Inflammatory macrophage treated with lipopolysaccharide for 1 hour (primary cell): ENCODE data around the gene DOC2B.

Source experiments
- DNase-seq, 2 donors: peaks; one replicate each; pipeline ENCODE4 v3.0.0-alpha.2; 2020 to 2022

DOC2B gene

DNA sequence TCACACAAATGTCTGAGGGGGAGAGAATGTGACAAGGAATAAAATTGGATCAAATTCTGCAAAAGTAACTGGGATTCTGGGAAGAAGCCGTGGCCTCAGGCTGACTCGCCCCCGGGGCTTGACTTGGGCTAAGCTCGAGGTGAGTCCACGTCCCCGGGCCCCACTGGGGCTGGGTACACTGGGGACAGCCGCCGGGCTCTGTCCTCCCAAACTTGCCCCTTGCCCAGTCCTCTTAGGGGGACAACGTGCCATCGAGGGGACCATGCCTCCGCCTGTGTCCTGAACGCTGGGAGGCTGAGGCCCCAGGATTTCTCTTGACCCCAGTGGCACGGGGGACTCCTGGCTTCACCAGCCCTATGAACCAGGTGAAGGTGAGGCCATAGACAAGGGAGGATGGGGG, 21.1 kb downstream of the DOC2B start:
- no peak for DNase-seq

DNA sequence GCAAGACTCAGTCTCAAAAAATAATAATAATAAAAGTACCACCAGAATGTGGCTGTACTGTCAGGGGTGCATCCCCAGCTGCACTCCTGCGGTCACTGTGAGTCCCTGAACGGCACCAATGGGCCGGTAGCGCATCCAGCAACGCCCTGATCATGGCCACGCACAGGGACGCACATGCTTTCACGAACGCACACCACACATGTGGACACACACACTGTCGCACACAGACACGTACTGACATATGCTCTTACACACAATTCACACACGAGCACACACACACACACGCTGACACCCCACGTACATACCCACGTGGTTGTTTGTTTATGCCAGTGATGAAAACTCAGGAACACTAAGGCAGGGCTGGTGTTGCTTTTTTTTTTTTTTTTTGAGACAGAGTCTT, 21.8 kb downstream of the DOC2B start:
- DNase-seq: no peak

DNA sequence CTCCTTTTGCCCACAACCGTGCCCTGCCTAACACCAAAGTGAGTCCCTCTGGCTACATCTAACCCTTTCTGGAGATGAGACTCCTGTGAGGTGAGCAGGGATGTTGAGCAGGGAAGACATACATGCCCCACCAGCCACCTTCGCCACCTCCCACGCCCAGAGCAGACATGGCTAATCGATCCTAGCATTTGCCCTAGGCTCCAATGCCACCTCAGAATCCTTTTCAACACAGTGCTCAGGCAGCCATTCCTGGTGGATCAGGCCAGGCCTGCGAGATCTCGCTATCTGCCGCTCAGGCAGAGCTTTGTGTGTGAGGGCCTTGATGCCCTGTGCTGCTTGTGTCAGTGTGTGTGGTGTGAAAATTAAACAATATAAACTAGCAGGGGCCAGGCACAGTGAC, 23.1 kb downstream of the DOC2B start:
- no peak for DNase-seq

DNA sequence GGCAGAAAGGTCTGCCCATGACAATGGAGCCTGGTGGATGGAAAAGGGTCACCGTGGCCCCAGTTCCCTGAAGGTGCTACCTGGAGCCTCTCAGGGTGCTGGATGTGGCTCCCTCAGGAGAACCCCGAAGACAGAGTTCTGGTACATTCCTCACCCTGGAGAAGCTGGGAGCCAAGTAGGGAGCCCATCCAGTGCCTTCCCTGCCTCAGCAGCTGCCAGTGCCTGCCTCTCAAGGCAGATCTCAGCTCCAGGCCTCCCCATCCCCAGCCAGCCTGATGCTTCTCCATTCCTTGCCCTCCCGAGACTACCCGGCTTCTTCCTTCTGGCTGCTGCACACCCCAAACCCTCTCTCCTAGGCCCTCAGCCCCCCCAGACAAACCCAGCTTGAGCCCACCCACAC, 23.5 kb downstream of the DOC2B start:
- DNase-seq: no peak

DNA sequence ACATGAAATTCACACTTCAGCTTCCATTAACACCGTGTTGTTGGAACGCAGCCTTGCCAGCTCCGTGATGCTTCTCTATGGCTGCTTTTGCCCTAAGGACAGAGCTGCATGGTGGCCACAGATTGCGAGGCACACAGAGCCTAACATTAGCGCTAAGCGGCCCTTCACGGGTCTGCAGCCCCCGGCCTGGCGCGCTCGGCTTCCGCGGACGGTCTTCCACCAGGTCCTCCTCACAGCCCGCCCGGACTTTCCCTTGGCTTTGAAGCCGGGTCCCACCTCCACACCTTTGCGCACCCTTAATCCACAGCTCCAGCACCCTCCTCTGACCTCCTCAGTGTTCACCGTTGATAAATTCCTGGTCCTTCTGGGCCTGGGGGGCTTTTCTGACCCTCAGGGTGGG, 24.5 kb downstream of the DOC2B start:
- DNase-seq: no peak

DNA sequence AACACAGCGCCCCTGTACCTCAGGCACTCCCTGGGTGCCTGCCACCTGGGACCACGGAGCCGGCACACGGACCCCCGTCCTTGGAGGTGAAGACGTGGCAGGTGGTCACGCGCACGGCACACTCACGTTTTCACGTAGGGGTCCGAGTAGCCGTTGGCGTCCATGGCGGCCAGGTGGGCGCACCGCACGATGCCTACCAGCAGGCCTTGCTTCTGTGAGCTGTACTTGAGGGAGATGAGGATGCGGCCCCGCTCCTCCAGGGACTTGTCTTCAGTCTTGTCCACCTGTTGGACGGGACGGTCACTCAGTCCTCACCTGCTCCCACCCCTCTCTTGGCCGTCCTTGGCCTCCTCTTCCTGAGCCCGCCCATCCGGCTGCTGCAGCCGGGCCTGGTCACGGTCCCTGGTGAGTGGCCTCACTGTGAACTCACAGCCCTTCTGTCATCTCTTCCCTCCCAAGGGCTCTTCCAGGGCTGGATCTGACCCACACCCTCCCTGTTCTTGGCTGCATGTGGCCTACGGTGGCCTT, 25.3 kb downstream of the DOC2B start:
- no peak for DNase-seq

DNA sequence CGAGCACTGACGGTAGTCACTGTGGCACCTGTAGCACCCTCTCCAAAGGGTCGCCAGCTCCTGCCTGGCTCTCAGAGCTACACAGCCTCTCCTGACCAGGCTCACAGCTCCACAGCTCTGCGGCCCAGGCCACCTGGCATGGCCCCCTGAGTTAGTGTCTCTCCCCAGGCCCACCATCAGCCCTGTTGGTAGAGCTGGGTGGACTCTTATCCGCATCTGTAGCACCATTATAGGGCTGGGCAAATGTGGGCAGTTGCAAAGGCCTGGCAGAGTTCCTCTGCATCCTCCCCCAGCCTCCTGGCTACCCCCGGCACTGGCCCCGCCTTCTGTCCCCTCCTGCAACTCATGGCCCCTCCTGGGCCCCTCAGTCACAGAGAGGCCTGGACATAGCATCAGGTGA, 25.9 kb downstream of the DOC2B start:
- no peak for DNase-seq

DNA sequence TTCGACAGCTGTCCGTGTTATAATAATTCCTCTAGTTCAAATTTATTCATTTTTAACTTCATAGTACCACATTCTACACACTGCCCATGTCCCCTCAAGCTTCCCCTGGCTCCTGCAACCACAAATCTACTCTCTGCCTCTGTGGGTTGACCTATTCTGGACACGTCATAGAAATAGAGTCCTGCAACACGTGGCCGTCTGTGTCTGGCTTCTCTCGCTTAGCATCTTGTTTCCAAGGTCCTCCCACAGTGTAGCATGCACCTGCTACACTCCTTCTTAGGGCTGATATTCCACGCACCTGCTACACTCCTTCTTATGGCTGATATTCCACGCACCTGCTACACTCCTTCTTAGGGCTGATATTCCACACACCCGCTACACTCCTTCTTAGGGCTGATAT, 27.6 kb downstream of the DOC2B start:
- no peak for DNase-seq

DNA sequence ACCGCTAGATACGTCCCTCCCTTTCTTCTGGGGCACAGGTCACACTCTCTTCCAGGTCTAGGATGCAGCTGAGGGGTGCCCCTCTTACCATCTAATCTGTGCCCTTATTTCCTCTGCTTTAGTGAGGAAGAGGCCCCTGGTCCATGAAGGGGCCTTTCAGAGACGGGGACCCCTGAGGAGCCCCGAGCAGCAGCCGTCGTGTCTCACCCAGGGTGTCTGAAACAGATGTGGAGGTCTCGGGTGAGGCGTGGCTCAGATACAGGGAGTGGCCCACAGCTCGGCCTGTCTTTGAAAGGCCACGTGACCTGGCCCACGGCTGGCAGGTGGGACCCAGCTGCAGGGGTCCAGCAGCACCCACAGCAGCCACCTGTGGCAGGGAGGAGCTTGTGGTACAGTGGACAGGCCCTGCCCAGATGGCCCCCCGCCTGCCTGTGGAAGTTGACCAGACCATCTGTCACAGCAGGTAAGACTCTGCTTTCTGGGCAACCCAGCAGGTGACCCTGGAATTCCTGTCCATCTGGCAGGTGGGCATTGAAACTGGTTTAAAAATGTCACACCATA, 28.5 kb downstream of the DOC2B start:
- no peak for DNase-seq

DNA sequence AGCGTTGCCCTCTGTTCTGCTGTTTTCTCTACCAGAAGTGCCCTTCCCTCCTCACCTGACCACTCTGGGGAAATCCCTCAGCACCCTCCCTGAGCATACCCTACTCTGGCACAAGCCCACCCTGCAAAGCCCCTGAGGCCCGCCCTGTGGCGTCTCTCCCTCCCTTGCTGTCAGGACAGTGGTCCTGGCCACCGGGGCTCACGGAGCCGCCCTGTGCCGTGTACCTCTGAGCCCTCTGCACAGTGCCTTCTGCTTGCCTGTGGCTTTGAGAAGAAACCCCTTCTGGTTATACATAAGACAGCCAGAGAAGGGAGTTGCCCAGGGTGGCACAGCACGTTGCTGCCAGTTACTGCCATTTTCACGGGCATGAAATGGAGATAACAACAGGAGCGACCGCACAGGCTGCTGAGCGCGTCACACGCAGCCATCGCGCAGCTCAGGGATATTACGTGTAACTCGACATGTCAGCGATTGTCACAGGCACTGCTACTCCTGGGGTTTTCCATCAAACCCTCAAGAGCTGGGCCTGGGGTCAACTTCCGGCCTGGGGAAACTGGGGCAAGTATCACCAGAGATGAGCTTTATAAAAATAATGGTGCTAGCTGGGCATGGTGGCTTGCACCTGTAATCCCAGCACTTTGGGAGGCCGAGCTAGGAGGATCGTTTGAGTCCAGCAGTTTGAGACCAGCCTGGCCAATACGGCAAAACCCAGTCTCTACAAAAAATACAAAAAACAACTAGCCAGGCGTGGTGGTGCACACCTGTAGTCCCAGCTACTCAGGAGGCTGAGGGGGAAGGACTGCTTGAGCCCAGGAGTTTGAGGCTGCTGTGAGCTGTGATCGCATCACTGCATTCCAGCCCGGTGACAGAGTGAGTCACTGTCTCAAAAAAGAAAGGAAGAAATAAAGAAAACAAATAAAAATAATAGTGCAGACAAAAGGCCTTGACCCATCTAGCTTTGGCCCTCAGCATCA, 29.3 kb downstream of the DOC2B start:
- no peak for DNase-seq

DNA sequence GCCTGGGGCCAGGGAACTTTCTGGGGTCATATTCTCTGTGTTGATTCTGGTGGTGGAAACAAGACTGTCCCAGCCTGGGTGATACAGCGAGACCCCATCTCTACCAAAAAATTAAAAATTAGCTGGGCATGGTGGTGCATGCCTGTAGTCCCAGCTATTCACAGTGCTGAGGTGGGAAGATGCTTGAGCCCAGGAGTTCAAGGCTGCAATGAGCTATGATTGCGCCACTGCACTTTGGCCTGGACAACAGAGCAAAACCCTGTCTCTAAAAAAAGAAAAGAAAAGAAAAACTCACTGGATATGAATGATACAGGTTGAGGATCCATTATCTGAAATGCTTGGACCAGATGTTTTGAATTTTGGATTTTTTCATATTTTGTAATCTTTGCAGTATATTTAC, 30.4 kb downstream of the DOC2B start:
- DNase-seq: no peak

DNA sequence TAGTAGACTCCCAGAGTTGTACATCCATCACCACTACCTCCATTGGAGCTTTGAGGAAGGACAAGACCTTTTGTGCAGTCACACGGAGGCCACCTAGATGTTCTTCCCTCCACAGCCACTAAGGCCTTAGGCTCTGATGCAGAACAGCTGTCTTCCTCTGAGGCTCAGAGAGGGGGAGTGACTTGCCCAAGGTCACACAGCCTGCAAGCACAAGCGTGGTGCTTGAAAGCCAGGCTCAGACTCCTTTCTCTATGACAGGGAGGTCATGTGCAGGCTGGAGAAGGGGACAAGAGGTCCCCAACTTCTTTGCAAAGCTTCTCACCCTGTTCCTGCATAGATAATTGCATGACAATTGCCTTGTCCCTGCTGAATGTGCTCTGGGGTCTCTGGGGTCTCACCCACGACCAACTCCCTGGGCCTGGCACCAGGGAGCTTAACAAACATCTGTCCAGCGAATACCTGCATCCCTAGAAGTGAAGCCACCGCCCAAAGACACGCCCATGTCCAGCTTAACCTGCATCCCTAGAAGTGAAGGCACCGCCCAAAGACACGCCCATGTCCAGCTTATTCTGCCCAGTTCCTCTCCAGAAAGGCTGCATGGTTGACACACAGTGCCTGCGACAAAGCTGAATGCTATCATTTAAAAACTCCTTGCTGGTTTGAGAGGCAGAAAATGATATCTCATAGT, 31.4 kb downstream of the DOC2B start:
- no peak for DNase-seq

DNA sequence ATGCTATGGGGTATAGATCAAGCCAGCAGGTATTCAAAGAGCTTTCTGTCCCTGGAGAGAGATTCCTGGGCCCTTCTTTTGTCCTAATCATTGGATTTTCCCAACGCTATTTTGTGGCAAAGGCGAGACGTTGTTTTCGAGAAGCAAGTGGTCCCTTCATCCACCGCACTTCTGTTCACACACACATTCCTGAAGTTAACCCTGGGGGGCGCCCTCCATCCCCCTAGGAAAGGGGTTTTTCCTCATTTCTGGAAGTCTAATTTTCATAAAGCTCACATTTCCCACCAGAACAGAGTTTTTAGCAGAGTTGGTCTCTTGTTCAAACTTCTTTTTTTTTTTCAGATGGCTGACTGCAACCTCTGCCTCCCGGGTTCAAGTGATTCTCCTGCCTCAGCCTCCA, 32.2 kb downstream of the DOC2B start:
- DNase-seq: no peak

DNA sequence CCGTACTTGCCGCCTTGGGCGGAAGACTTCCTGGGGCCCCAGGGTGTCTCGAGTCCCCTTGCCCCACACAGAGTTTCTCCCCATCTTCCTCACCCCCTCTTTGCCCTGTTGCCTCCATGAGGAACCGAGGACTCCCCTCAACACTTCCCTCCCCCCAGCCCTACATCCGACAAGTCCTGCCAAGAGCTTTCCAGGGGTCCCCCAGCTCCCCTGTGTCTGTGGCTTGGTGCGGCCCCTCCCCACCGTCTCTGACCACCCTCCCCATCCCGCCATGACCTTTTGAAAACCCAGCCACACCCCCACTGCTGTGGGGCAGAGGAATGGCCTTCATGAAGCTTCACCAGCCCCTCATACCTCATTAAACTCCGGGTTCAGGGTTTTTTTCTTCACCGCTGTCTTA, 32.7 kb downstream of the DOC2B start:
- DNase-seq: no peak

DNA sequence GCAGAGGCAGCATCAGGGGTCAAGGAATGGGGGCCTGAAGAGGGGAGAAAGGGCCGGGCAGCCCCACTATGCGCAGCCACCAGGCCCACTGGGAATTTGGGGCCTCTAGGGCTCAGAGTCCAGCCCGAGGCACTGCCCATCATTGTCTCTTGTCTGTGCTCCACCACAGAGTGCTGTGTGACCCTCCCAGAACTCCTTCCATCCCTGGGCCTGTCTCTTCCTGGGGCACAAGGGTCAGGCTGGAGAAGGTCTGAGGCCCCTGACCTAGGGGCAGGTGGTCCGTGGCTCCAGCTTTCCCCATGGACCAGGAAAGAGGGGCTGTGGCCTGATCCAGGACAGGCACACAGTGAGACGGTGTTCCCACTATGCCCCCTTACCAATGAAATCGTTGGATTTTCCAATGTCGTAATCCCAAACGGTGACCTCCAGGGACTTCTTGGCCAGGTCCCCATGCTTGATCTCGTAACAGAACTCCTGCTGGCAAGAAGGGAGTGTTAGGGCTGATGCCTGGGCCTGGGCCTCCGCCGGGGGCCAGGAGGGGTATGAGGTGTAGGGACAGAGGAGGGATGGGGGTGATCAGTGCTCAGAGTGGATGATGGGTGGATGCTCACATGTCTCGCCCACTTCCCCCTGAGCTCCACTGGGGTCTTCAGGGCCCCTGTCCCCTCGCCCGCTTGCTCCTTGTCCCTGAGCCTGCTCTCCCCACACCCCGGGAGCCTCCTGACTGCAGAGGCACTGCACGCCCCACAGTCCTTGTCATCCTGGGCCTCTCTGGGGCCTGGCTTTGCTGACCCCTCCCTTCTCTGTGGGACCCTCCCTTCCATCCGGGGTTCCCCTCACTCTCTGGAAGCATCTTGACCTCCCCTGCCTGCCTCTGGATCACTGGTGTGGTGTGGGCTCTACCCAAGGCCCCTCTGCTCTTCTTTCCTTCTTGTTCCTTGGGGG, 33.4 kb downstream of the DOC2B start:
- no peak for DNase-seq

DNA sequence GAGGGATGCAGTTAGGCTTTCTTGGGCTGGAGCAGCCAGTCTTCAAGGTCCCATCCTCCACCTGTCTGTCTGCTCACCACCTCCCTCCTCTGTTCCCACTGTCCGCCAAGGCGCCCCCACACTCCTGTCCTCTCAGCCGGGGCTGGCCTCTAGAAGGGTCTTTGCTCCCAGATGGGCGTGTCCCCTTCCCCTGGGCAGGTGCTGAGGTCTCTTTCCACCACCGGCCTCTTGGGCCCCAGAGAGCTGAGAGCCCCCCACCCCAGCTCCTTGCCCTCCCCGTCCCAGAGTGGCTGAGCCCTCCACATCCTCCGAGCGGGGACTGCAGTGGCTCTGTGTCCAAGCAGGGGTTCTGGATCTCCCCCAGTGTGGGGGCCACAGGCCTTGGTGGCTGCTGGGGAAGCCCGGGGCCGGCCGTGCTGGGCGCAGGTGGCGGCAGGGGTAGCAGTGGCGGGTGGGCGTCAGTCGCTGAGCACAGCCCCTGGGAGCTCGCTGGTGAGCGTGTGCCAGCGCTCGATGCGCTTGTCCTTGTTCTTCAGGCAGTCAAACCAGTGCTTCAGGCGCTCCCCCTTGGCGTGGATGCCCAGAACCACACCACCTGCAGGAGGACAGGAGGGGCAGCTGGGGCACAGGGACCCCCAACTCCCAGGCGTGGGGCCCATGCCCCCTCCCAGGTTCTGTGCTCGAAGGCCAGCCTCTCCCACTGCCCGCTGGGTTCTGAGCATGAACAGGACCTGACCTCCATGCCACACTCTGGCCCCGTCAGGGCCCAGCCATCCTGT, 34.3 kb downstream of the DOC2B start:
- DNase-seq: no peak

DNA sequence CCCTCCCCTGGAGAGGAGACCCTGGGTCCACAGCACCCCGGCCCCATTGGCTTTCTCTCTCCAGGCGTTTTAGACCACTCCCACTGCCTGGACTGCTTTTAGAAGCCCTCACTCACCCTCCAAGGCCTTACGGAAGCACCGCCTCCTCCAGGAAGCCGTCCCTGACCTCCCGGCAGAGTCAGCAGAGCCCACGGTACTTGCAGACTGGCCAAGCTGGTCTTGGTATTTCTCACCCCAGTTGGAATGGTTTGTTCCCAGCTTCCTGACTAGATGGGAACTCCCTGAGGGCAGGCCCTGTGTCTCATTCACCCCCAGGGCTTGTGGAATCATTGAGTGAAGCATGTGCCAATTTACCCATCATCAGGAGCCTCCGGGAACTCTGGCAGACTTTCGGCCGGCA, 34.9 kb downstream of the DOC2B start:
- no peak for DNase-seq

DNA sequence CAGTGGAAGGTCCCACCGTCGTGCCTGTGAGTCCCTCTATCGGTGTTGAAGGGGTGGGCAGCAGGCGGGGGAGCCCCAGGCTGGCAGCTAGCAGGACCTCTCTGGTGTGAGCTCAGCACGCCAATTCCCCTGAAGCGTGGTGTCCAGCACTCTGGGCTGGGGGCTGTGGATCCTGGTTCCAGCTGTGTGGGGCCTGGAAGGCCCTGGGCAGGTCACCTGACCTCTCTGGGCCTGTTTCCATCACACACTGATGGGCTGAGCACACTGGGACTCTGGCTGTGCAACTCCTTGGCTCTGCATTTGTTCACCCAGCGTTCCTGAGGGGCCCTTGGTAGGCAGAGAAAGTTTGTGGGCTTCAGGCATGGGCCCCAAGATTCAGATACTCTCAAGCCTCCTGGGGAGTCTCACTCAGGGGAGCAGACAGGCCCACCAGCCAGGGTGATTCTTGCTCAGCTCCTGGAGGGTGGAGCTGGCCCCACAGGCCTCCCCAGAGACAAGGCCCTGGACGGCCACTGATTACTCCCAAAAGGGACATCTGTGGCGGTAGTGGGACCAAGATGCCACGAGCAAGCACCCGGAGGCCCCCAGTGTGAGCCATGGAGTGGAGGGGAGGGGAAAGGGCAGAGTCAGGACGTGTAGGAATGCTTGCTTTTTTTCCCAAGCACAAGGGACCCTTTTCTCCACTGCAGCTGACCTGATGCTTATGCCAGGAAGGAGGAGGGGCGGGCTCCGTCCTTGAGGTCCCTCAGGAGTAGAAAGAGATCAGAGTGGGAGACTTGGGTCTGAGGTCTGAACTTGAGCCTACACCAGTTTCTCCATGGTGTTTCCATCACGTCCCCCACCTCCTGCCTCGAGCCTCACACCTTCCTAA, 35.5 kb downstream of the DOC2B start:
- no peak for DNase-seq

DNA sequence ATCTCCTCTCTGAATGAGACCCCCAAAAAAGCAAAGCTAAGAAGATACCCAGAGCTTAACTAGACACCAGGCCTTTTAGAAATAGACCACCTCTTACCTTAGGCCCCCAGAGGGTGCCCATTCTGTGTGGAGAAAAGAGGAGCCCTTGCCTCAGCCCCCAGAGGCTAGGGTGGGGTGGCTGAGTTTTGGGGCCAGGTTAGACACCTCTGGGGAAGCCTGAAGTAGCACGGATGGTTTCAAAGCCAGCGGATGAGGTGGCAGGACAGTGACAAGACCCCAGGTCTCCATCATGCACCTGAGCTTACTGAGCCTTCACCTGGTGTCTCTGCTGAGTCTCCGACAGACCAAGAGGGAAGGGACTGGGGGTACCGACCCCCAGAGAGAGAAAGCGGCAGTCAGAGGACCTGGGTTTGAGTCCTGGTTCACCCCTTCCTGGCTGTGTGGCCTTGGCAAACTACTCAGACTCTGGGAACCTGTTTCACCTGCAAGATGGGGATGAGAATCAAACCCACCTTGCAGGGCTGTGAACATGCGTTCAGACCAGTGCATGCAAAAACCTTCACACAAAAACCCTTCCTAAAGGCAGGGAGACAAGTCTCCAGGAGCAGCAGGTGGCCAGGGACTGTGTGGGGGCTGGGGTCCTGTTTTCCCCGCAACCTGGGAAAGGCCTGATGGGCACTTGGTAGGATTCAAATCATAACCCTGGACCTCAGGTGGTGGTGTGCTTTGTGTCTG, 36.3 kb downstream of the DOC2B start:
- DNase-seq: no peak

DNA sequence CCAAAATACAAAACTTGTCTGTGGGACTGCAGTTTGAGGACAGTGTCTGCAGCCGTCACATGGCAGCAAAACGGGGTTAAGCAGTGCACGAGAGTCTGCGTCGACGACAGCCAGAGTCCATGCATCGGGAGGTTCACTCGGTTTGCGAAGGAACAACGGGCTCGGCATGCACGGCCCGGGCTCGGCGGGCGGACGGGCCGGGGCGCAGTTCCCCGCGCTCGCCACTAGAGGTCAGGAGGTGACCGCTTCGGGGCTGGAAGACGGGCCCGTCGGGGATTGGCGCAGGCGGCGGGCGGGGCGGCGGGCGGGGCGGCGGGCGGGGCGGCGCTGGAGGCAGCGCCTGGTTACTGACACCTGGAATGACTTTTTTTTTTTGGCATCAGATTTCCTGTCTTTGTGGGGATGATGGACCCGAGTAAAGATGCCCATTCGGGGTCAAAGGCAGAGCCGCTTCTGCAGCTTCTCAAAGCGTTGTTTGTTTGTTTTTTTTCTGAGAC, 37.6 kb downstream of the DOC2B start:
- DNase-seq: peak; percentile 48 to 89
